SK-N-SH treated with all-trans-retinoic acid at 6 μM for 48 hours (cell line): ENCODE results near the gene KIF21B.

ENCODE experiments used
- ATAC-seq: fragments of 200-7000 bp; cut with Tn5 transposase; 3 replicates; pipeline ENCODE4 v1.9.1; 2020; ENCODE audit warnings: mild to moderate bottlenecking, moderate library complexity
- ARNTL ChIP-seq: fragments of 450-650 bp; formaldehyde crosslinking; IDR thresholded peaks from 2 replicates; pipeline ENCODE4 v1.5.0; 2020; ENCODE audit warnings: low read depth, mild to moderate bottlenecking, moderate library complexity, borderline replicate concordance
- CREB5 ChIP-seq: fragments of 250-450 bp; sonication (Bioruptor Pico); IDR thresholded peaks from 2 replicates; pipeline ENCODE4 v1.5.1; 2020; ENCODE audit warnings: low read depth, mild to moderate bottlenecking, moderate library complexity
- CSDC2 ChIP-seq: fragments of 250-450 bp; sonication (Bioruptor Pico); IDR thresholded peaks from 2 replicates; pipeline ENCODE4 v1.5.0; 2020; ENCODE audit warnings: mild to moderate bottlenecking, moderate library complexity
- CSRNP3 ChIP-seq: fragments of 250-450 bp; sonication (Bioruptor Pico); IDR thresholded peaks from 2 replicates; pipeline ENCODE4 v1.5.1; 2021; ENCODE audit warnings: mild to moderate bottlenecking, moderate library complexity
- ESRRG ChIP-seq: fragments of 250-450 bp; sonication (Bioruptor Pico); IDR thresholded peaks from 2 replicates; pipeline ENCODE4 v1.6.1; 2021; ENCODE audit warnings: mild to moderate bottlenecking
- GLIS3 ChIP-seq: fragments of 250-450 bp; sonication (Bioruptor Pico); IDR thresholded peaks from 2 replicates; pipeline ENCODE4 v1.5.0; 2020; ENCODE audit warnings: mild to moderate bottlenecking, moderate library complexity
- ISL1 ChIP-seq: fragments of 250-450 bp; sonication (Bioruptor Pico); IDR thresholded peaks from 2 replicates; pipeline ENCODE4 v2.1.2; 2022; ENCODE audit warnings: mild to moderate bottlenecking, moderate library complexity
- POU6F1 ChIP-seq: fragments of 250-450 bp; sonication (Bioruptor Pico); IDR thresholded peaks from 2 replicates; pipeline ENCODE4 v1.8.0; 2021; ENCODE audit warnings: low read depth, mild to moderate bottlenecking, moderate library complexity, borderline replicate concordance
- PPARA ChIP-seq: fragments of 250-450 bp; sonication (Bioruptor Pico); IDR thresholded peaks from 2 replicates; pipeline ENCODE4 v1.5.0; 2020; ENCODE audit warnings: mild to moderate bottlenecking, borderline replicate concordance
- RARB ChIP-seq: fragments of 250-450 bp; sonication (Bioruptor Pico); IDR thresholded peaks from 2 replicates; pipeline ENCODE4 v1.8.0; 2021; ENCODE audit warnings: mild to moderate bottlenecking, moderate library complexity
- SNAI2 ChIP-seq: fragments of 250-450 bp; sonication (Bioruptor Pico); IDR thresholded peaks from 2 replicates; pipeline ENCODE4 v1.5.0; 2020; ENCODE audit warnings: mild to moderate bottlenecking, moderate library complexity
- TOX ChIP-seq: fragments of 250-450 bp; sonication (Bioruptor Pico); IDR thresholded peaks from 2 replicates; pipeline ENCODE4 v1.8.0; 2021; ENCODE audit warnings: mild to moderate bottlenecking, moderate library complexity, borderline replicate concordance
- TSHZ2 ChIP-seq: fragments of 250-450 bp; sonication (Bioruptor Pico); IDR thresholded peaks from 2 replicates; pipeline ENCODE4 v1.5.0; 2020; ENCODE audit warnings: mild to moderate bottlenecking, moderate library complexity
- ZC3H10 ChIP-seq: fragments of 250-450 bp; sonication (Bioruptor Pico); IDR thresholded peaks from 2 replicates; pipeline ENCODE4 v1.5.1; 2021; ENCODE audit warnings: mild to moderate bottlenecking, moderate library complexity
- ZFP3 ChIP-seq: fragments of 250-450 bp; sonication (Bioruptor Pico); IDR thresholded peaks from 2 replicates; pipeline ENCODE4 v1.5.0; 2020; ENCODE audit warnings: mild to moderate bottlenecking, moderate library complexity
- ZFP30 ChIP-seq: fragments of 450-650 bp; formaldehyde crosslinking; IDR thresholded peaks from 2 replicates; pipeline ENCODE4 v1.5.0; 2022; ENCODE audit warnings: mild to moderate bottlenecking, moderate library complexity
- ZNF565 ChIP-seq: fragments of 450-650 bp; formaldehyde crosslinking; conservative IDR thresholded peaks from 2 replicates; pipeline ENCODE4 v1.5.0; 2020; ENCODE audit warnings: low read depth, mild to moderate bottlenecking, moderate library complexity
- ZNF70 ChIP-seq: fragments of 450-650 bp; formaldehyde crosslinking; IDR thresholded peaks from 2 replicates; pipeline ENCODE4 v1.5.0; 2020; ENCODE audit warnings: mild to moderate bottlenecking, moderate library complexity
- ZNF8 ChIP-seq: fragments of 450-650 bp; formaldehyde crosslinking; IDR thresholded peaks from 2 replicates; pipeline ENCODE4 v1.5.0; 2020; ENCODE audit warnings: mild to moderate bottlenecking, moderate library complexity

The KIF21B gene

GRCh38 chr1:201020040-201020591 is 3.4 kb downstream of the KIF21B start:
- ATAC-seq: no peak
- TF ChIP-seq ZNF8 (CRISPR knock-in tag) (no peak), POU6F1 (CRISPR knock-in tag) (no peak), CREB5 (CRISPR knock-in tag) (no peak), ZFP30 (no peak), TOX (no peak), ZC3H10 (no peak), ZNF565 (CRISPR knock-in tag) (no peak), GLIS3 (CRISPR knock-in tag) (no peak), ISL1 (CRISPR knock-in tag) (no peak)

- ATAC-seq: no peak
- TF ChIP-seq ARNTL (CRISPR knock-in tag) (no peak), CSDC2 (CRISPR knock-in tag) (no peak), ZFP30 (no peak)
Measured at GRCh38 chr1:201019321-201019977, 4.1 kb downstream of the KIF21B start.

- ATAC-seq: no peak
- no peak for TF ChIP-seq POU6F1 (CRISPR knock-in tag)
- TF ChIP-seq ZNF70 (CRISPR knock-in tag): no peak
- TF ChIP-seq TSHZ2 (CRISPR knock-in tag): no peak
- TF ChIP-seq CSDC2 (CRISPR knock-in tag): no peak
- TF ChIP-seq ZNF565 (CRISPR knock-in tag): no peak
- no peak for TF ChIP-seq PPARA (CRISPR knock-in tag)
- TF ChIP-seq ESRRG (CRISPR knock-in tag): no peak
- TF ChIP-seq SNAI2 (CRISPR knock-in tag): no peak
- no peak for TF ChIP-seq ZFP3
- no peak for TF ChIP-seq RARB (CRISPR knock-in tag)
- TF ChIP-seq CSRNP3 (CRISPR knock-in tag): no peak
Measured at GRCh38 chr1:201017828-201018163, 5.7 kb downstream of the KIF21B start.
